ENCODE data around the gene CMTM8.

CMTM8 gene

DNA sequence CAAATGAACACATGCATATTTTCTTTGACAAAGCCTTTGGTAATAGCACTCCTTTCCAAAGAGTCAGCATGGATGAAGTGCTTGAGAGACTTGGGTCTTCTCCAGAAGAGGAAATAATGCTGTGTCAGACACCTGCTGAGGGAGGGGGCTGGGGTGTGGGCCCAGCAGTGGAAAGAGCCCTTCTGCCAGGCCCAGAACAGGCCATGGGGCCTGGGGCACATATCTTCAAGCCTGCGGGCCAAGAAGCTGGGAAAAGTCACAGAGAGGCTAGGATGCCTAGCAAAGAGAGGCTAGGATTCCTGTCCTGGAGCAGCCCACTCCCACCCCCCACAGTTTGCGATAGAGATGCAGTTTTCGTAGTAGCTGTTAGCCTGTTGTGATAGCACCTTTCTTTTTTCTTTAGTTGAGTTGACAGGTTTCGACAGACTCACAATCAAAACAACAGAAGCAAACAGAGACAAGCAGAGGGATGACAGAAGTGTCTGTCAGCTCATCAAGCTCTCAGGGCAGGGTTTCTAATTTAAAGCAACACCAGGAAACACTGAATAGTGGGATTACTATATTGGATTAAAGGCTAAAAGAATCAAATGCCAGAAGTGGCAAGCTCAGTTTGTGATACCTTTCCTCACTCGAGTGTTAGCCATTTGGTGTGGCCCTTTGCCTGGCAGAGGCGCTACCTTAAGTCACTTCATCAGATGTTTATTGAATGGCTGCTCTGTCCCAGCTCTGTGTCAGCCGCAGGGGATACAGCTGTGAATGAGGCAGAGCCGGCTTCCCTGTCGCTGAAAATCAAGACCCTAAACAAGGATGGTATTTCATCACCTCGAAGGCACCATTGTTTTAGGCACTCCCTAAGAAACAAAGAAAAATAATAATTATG lies 172.1 kb downstream of the CMTM8 start:
- DNase-seq (ENCODE audit: low spot score) = no peak

- DNase-seq (ENCODE audit: low spot score) = no peak
Observed at GRCh38 chr3:32411442-32411841, 173.0 kb downstream of the CMTM8 start.

GRCh38 chr3:32412887-32413286 lies 174.4 kb downstream of the CMTM8 start:
- DNase-seq (ENCODE audit: low spot score) = no peak

GRCh38 chr3:32413845-32414521 lies 175.5 kb downstream of the CMTM8 start:
- DNase-seq (ENCODE audit: low spot score) = no peak

DNA sequence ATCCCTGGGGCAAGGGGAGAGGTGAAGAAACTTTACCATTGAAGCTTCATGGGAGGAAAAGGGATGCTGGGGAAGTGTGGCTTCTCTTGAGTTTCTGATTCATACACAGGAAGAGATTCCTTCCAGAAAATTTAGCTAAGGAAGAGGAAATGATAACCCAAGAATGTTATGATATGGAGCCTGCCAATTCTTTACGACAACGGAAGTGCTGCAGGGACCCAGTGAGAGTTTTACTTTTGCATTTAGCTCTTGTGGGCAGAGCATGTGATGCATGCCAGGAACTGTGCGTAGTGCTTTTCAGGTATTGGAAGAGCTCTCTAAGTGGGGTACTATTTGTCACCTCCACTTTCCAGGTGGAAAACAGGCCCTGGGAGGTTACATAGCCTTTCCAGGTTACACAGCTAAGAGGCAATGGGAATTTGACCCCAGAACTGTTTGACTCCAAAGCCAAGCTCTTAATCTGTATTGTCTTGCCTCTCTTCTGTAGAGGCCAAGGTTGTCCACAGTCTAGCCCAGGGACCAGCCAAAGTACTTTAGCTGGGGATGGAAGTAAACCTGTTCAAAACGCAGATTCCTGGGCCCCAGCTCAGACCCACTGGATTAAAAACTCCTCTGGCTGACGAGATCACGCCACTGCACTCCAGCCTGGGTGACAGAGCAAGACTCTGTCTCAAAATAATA lies 176.2 kb downstream of the CMTM8 start:
- no peak for DNase-seq (ENCODE audit: low spot score)

DNA sequence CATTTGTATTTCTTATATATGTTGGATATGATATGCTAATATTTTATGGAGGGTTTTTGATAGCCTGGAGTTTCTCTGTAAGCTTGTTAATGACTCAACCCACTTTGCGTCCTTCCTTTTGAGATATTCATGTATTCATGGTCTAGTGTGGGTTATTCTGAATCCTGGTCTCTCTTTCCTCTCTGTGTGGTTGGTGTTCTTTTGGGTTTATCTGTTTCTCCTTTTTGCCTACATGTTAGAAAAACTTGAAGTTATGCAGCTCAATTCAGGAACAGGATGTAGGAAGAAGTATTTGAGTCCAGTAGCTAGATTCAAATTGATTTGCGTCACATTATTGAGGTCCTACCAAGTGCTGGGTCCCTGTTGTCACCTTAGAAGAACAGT lies 181.3 kb downstream of the CMTM8 start:
- DNase-seq (ENCODE audit: low spot score) = no peak

Data from Ammon's horn (tissue), 1 donor.